Measurements from ENCODE around the gene PRUNE2.
"Not testable (repeated sequence)": the region's sequence is repeated elsewhere in the genome, so short reads cannot be mapped to it uniquely, and the experiment has no call there.

Gene PRUNE2, protein sequence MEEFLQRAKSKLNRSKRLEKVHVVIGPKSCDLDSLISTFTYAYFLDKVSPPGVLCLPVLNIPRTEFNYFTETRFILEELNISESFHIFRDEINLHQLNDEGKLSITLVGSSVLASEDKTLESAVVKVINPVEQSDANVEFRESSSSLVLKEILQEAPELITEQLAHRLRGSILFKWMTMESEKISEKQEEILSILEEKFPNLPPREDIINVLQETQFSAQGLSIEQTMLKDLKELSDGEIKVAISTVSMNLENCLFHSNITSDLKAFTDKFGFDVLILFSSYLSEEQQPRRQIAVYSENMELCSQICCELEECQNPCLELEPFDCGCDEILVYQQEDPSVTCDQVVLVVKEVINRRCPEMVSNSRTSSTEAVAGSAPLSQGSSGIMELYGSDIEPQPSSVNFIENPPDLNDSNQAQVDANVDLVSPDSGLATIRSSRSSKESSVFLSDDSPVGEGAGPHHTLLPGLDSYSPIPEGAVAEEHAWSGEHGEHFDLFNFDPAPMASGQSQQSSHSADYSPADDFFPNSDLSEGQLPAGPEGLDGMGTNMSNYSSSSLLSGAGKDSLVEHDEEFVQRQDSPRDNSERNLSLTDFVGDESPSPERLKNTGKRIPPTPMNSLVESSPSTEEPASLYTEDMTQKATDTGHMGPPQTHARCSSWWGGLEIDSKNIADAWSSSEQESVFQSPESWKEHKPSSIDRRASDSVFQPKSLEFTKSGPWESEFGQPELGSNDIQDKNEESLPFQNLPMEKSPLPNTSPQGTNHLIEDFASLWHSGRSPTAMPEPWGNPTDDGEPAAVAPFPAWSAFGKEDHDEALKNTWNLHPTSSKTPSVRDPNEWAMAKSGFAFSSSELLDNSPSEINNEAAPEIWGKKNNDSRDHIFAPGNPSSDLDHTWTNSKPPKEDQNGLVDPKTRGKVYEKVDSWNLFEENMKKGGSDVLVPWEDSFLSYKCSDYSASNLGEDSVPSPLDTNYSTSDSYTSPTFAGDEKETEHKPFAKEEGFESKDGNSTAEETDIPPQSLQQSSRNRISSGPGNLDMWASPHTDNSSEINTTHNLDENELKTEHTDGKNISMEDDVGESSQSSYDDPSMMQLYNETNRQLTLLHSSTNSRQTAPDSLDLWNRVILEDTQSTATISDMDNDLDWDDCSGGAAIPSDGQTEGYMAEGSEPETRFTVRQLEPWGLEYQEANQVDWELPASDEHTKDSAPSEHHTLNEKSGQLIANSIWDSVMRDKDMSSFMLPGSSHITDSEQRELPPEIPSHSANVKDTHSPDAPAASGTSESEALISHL (N-terminal part only)

DNA sequence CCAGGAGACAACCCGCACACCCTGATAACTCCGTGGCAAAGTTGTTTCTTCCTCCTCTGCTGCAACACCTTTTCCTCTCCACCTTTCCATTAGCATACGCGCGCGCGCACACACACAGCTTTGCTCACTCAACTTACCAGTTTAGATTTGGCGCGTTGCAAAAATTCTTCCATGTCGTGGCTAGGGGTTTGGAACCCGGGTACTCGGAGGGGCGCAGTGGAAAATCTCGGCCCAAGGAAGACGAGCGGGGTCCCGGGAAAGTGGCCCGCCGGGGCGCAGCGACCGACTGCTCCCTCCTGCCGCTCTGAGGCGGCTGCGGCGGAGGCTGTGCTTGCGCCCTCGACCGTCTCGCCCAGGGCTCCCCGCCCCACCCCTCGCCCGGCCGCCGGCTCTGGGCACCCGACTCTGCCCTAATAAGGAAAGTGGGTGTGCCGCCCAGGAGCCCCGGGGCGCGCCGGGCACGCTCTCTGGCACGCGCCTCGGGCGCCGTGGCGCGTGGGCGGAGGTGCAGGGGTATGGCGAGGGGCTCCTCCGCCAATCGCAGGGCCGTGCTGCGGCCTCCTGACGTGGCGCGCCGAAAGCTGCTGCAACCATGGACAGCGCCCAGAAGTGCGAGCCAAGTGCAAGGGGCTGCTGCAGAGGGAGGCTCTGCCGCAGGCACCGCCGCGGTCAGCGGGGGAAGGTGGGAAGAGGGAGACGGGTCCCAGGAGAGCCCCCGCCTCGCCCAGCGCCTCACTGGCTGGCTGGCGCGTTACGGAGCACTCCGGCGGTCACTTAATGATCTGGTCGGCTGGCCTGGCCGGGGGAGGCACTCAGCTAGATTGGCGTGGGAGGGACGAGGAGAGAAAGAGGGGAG, at the start of gene PRUNE2:
PRUNE2 (minus strand) TSS at position 324 of the 856 bp plus-strand sequence; CDS start at position 173, 151 bp downstream.
- peak; percentile 92 for DNase-seq (ENCODE audit: low spot score)

DNA sequence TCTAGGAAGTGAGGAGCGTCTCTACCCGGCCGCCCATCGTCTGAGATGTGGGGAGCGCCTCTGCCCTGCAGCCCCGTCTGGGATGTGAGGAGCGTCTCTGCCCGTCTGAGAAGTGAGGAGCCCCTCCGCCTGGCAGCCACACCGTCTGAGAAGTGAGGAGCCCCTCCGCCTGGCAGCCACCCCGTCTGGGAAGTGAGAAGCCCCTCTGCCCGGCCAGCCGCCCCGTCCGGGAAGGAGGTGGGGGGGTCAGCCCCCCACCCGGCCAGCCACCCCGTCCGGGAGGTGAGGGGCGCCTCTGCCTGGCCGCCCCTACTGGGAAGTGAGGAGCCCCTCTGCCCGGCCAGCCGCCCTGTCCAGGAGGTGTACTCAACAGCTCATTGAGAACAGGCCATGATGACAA, 49.5 kb upstream of the PRUNE2 start:
- not testable (repeated sequence) for DNase-seq (ENCODE audit: low spot score)

DNA sequence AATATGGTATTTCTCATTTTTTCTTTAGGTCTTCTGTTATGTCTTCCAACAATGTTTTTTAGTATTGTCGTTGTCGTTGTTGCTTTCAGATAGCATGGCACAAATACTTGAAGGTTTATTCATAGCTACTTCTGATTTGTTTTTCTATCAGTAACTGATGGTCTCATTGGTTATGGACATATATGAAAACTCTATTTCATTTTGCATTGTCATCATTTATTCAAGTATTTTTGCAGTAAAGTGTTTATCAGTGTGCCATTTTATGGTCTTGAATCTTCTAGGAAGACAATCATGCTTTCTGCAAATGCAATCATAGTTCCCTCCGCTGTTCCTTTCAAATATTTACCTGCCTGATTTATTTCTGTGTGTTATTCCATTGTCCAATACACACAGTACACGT, 44.0 kb upstream of the PRUNE2 start:
- no peak for DNase-seq (ENCODE audit: low spot score)

DNA sequence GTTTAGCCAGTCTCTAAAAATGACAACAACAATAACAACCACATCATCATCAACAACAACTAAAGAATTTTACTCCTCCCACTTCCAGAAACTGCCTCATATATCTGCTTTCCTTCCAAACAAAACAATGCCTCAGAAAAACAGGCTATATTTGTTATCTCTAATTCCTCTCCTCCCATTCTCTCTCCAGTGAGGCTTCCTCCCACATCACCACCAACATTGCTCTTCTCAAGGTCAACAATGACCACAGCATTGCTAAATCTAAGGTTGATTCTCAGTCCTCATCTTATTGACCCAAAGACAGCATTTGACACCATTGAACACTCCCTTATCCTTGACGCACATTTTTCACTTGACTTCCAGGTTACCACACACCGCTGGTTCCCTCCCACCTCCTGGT, 38.1 kb upstream of the PRUNE2 start:
- no peak for DNase-seq (ENCODE audit: low spot score)

DNA sequence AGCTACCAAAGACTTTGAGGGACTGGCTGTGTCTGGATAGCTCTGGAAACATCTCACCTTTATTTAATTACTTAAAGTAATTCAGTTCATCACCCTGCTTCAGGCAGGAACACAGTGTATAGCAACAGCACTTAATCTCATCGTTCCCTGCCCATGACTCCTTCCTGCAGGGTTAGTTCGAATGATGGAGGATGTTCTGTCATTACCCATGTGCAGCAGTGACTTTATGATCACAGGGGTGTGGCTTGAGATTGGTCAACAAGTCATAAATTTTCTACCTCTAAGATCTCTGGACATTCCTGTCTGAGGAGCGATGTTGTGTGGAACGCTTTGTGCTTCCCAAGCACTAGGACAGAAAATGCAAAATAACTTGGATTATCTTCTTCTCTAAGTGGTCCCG, 37.1 kb upstream of the PRUNE2 start:
- no peak for DNase-seq (ENCODE audit: low spot score)

DNA sequence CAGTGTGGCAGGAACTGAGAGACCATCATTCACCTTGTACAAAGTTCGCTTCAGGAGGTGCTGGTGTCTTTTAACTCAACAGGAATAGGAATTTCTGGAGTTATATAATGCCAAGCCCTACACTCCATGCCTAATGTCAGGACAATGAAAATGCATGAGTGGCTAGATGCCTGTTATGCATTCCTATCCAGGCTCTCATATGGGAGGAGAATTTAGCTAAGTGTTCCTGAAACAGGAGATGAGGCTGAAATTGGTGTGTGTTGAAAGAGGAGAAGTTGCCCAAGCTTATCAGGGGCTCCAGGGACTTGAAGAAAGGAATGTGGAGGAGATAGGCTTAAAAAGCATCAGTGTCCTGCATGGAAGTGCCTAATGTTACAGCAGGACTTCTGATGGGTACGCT, 26.8 kb upstream of the PRUNE2 start:
- DNase-seq (ENCODE audit: low spot score) = peak; percentile 10

DNA sequence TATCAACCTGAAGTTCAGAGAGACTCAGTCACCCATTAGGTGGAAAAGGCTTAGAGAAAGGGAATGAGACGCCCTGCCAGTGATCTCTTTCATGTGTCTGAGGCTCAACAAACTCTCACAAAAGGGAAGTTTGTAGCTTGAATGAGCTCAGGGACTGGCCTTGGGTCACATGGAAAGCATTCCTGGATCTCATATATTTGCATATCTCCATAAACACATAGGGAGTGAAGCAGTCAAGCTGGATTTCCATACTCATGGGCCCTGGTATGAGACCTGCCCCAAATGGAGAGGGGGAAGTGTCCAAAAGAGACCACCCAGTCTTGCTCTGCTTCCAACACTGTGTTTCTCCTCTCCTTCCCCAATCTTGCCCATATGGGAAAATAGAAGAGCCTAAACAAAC, 26.4 kb upstream of the PRUNE2 start:
- no peak for DNase-seq (ENCODE audit: low spot score)

DNA sequence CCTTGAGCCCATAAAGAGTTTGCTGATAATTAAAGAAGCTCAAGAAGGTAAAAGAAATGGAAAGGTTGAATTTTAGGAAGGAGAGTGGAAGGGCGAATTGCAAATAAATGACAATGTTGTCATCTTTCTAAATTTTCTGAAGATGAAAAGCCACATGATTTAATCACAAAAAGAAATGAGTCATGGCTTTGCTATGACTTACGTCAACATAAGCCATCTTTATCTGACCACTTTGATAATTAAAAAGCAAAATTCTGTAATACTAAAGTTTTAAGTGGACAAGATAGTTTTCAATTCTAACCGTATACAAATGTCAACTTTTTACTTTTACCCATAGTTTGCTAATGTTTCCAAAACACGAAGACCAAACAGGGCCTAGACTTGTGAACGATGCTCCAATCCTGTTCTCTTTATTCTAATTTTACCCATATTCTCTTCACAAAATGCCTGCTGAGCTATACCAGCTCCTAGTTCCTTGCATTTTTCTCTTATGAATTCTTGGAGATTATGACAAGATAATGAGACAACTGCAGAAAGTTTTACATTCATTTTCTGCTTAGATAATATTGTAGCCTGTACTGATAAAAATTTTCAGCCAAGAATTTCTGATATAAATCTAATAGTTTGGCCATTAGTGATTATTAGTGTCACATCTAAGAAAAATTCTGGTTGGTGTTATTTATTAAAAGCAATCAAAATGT, 21.8 kb upstream of the PRUNE2 start:
- DNase-seq (ENCODE audit: low spot score) = no peak

DNA sequence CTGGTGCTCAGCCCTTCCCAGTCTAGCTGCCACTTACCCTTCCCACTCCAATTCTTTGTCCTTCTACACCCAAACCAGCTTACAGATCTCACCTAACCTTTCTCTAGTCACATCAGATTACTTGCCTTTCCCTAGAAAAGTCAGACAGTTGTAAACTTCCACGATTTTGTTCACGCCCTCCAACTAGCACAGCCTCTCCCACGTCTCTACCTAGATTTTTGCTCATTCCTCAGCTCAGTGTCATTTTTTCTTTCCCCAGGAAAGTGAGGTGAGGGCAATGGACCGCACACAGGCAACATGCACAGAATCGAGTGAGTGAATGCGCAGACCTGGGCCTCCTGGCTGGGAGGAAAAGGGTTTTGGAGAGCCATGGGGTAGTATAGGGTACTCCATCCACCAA, 20.9 kb upstream of the PRUNE2 start:
- DNase-seq (ENCODE audit: low spot score) = peak; percentile 35

DNA sequence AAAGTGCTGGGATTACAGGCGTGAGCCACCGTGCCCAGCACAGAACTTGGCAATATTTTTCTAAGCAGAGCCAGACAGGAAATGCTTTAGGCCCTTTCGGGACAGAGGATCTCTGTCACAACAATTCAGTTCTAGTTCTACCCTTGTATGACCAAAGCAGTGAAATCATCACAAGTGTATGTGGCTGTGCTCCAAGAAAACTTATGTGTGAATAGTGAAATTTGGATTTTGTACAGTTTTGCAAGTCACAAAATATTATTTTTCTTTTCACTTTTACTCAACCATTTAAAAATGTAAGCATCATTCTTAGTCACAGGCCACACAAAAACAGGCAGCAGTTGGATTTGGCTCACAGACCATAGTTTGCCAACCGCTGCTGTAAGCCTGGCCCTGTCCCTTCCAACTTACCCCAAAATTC, 20.4 kb upstream of the PRUNE2 start:
- DNase-seq (ENCODE audit: low spot score) = peak; percentile 74

DNA sequence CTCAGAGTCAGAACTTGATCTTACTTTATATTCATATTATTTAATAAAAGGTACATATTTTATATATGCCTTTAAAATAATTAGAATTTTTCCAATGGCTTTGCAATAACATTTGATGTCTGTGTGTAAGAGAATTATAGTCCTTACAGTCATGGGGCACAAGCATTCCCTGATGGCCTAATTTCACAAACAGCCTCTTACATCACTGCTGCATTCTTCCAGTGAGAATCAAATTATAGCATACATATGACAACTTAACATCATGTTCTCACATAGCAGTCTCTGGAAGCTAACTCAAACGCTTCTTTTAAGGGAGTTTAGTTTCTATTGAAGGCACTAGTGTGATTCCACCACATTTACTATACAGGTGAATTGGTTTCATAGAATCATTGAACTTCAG, 15.3 kb upstream of the PRUNE2 start:
- DNase-seq (ENCODE audit: low spot score) = no peak

DNA sequence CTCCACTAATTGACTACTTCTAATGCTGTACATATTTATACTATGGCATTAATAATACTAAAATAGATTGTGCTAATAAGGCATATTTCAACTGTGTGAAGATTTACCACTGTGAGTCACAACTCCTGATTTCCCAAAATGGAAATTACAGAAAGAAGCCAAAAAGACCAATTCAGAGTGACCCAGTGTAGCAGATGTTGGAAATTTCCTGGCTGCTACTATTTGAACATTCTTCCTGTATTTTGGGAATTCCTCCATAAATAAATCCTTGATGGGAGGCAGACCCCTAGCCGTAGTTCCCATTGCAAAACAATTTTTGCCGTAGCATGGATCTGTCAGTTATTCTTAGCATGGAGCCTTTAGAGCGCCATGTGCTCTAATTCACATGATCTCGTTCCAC, 11.4 kb upstream of the PRUNE2 start:
- DNase-seq (ENCODE audit: low spot score) = no peak

DNA sequence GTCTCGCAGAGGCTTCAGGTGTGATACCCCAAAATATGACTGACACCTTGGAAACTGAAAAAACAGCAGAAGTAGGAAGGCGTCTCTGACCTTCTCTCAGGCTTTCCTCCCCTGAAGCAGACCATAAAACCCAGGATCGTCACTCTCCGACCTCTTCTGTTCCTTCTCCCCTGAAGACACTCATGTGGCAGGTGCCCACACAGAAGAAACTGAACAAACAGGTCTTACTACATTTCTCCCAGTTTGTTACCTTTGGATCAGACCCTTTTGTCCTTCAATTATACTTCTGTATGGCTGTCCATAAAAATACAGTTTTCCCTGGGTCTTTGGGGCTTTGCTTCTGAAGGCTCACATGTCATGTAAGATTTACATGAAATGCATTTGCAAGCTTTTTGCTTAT, 10.3 kb upstream of the PRUNE2 start:
- no peak for DNase-seq (ENCODE audit: low spot score)

DNA sequence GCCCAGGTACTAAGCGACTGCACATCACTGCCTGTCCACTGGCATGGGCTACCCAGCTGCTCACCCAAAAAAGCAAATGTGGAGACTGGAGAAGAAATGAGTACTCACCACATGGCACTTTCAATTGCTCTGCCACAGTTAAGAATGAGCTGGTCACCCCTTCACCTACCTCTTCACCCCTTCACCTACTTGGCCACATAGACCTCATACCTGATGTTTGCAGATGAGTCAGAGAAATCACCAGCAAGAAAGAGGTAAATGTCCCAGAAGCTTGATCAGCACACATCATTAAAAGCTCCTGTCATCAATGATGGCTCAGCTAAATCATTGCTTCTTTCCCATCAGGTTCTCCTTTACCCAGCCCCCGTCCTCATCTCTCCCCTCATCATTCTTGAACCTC, 7.6 kb upstream of the PRUNE2 start:
- DNase-seq (ENCODE audit: low spot score) = peak; percentile 68

DNA sequence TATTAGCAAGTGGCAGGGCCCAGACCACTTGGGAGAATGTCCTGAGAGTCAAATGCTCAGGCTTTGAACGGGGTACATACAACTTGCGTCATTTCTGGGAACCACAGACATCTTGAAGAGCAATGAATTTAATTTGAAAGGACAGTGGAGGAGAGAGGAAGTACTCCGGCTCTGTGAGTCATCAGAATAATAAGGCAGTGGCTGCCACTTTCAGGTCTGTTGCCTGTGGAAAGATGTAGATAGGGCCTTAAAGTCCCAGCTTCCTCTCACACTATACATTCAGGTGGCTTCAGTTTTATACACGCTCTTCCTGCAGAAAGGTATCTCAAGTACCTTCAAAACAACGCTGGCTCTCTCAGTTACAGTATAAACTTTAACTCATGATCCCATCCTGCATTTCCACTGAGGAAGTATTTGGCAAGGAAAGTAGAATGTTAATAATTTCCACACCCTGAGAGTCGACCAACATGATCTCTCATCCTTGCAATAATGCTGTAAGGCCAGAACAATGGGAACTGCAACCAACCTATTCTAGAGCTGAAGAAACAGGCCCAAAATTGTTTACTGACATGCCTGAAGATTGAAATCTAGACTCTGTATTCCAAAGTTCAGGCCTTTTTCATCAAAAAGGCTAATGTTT, 6.8 kb upstream of the PRUNE2 start:
- DNase-seq (ENCODE audit: low spot score) = peak; percentile 85

DNA sequence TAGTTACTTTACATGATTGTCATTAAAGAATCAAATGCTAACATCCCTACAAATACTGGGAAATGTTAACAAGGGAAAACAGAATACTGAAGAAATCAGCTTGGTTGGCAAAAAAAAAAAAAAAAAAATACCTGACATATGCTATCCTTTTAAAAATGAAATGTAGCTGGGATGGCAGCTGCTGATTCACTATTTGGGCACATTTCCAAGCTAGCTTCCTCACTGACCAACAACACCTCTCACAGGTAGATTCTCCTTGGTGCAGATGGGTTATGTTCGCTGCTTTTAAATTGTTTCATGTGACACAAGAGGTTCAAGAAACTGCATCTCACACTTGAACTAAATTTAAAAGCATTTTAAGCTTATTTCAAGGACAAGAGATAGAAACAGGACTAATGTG, 6.1 kb upstream of the PRUNE2 start:
- peak; percentile 76 for DNase-seq (ENCODE audit: low spot score)

DNA sequence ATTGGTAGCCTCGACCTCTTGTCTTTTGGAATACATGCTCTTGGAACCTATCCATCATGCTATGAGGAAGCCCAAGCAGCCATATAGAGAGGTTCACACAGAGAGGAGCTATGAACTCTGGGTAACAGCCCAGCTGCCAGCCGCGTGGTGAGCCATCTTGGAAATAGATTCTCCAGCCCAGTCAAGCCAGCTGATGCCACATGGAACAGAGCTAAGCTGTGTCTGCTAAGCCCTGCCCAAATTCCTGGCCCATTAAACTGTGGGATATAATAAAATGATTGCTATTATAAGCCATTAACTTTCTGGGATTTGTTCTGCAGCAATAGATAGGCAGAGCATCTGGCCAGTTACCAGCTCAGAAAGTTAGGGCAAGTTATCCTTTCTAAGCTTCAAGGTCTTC, 4.9 kb upstream of the PRUNE2 start:
- no peak for DNase-seq (ENCODE audit: low spot score)

DNA sequence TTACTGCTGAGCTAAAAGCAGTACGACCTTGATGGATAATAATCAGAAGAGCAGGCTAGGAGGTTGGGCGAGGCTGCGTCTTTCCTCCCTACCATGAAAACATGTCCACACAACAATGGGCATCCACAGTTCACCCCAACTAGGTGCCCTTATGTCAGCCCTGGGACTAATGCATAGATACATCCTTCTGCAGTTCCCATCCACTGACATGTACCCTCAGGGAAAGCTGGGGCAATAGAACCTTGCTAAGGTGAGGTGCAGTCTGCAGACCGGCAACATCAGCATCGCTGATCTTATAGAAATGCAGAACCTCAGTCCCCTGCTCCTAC, 697 bp upstream of the PRUNE2 start:
- DNase-seq (ENCODE audit: low spot score) = no peak

DNA sequence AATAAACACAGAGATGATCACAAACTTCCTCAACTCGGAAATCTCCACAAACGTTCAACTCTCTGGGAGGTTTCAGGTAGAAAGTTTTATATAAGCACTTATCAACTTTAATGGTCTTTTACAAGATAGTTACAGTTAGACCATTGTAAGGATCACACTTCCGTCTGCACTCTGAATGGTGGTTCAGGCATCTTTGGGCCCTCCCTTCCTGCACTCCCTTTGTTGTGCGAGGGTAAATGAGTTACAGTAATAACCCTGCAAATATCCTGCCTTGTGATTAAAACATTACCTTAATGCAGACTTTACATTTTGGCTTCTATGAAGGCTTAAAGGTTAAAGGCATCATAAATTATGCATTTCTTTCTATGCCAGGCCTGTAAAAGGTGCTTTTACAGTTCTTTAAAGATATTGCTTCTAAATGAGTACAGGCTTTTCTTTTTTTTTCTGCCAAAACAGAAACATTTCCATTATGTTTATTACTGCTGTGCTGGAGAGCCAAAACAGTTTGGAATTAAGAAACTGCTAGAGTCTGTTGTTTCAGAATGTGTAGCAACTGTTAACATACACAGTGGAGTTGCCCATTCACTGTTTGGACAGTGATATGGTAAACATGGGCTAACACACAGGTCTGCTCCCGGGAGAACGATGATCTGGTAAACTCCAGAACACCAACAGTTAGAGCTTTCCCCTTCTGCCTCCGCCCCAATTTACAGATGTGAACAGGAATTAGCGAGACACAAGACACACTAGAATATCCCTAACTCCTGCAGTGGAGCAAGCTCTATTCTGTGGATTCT, 1.1 kb downstream of the PRUNE2 start:
- DNase-seq (ENCODE audit: low spot score) = peak; percentile 24

DNA sequence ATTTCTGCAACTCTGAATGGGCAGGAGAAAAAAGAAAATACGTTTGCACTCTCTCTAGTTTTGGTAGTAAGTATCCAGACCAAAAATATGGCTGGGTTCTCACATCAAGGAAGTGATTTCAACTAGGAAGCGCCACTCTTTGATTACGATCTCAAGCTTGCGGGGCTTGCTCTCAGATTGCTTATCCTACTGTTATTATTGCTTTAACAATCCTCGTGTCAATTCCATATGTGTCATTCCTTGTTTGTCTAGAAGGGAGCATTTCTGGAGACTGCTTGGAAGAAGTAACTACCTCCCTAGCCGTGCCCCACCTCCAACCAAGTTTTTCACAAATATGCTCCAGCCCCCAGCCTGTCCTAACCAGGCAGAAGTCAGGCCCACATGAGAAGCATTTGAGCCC, 3.5 kb downstream of the PRUNE2 start:
- DNase-seq (ENCODE audit: low spot score) = no peak
